SK-N-SH treated with all-trans-retinoic acid at 6 μM for 48 hours (cell line): Measurements from ENCODE around the gene FHOD1.

Experiments
- ATAC-seq: fragments of 200-7000 bp; cut with Tn5 transposase; 3 replicates; pipeline ENCODE4 v1.9.1; 2020; ENCODE audit warnings: mild to moderate bottlenecking, moderate library complexity
- ARNTL ChIP-seq: fragments of 450-650 bp; formaldehyde crosslinking; IDR thresholded peaks from 2 replicates; pipeline ENCODE4 v1.5.0; 2020; ENCODE audit warnings: low read depth, mild to moderate bottlenecking, moderate library complexity, borderline replicate concordance
- BACH2 ChIP-seq: fragments of 250-450 bp; sonication (Bioruptor Pico); IDR thresholded peaks from 2 replicates; pipeline ENCODE4 v1.9.0; 2021; ENCODE audit warnings: mild to moderate bottlenecking, borderline replicate concordance
- CSDC2 ChIP-seq: fragments of 250-450 bp; sonication (Bioruptor Pico); IDR thresholded peaks from 2 replicates; pipeline ENCODE4 v1.5.0; 2020; ENCODE audit warnings: mild to moderate bottlenecking, moderate library complexity
- GLIS3 ChIP-seq: fragments of 250-450 bp; sonication (Bioruptor Pico); IDR thresholded peaks from 2 replicates; pipeline ENCODE4 v1.5.0; 2020; ENCODE audit warnings: mild to moderate bottlenecking, moderate library complexity
- OSR1 ChIP-seq: fragments of 250-450 bp; sonication (Bioruptor Pico); IDR thresholded peaks from 2 replicates; pipeline ENCODE4 v1.8.0; 2022; ENCODE audit warnings: moderate library complexity, mild to moderate bottlenecking, inconsistent platforms
- SNAI2 ChIP-seq: fragments of 250-450 bp; sonication (Bioruptor Pico); IDR thresholded peaks from 2 replicates; pipeline ENCODE4 v1.5.0; 2020; ENCODE audit warnings: mild to moderate bottlenecking, moderate library complexity
- TOX ChIP-seq: fragments of 250-450 bp; sonication (Bioruptor Pico); IDR thresholded peaks from 2 replicates; pipeline ENCODE4 v1.8.0; 2021; ENCODE audit warnings: mild to moderate bottlenecking, moderate library complexity, borderline replicate concordance
- ZC3H10 ChIP-seq: fragments of 250-450 bp; sonication (Bioruptor Pico); IDR thresholded peaks from 2 replicates; pipeline ENCODE4 v1.5.1; 2021; ENCODE audit warnings: mild to moderate bottlenecking, moderate library complexity
- ZFP3 ChIP-seq: fragments of 250-450 bp; sonication (Bioruptor Pico); IDR thresholded peaks from 2 replicates; pipeline ENCODE4 v1.5.0; 2020; ENCODE audit warnings: mild to moderate bottlenecking, moderate library complexity
- ZFP30 ChIP-seq: fragments of 450-650 bp; formaldehyde crosslinking; IDR thresholded peaks from 2 replicates; pipeline ENCODE4 v1.5.0; 2022; ENCODE audit warnings: mild to moderate bottlenecking, moderate library complexity
- ZNF70 ChIP-seq: fragments of 450-650 bp; formaldehyde crosslinking; IDR thresholded peaks from 2 replicates; pipeline ENCODE4 v1.5.0; 2020; ENCODE audit warnings: mild to moderate bottlenecking, moderate library complexity
- ZNF8 ChIP-seq: fragments of 450-650 bp; formaldehyde crosslinking; IDR thresholded peaks from 2 replicates; pipeline ENCODE4 v1.5.0; 2020; ENCODE audit warnings: mild to moderate bottlenecking, moderate library complexity
- TF ChIP-seq, protein P1 (sequence below): fragments of 250-450 bp; sonication (Bioruptor Pico); IDR thresholded peaks from 2 replicates; pipeline ENCODE4 v1.8.0; 2020; ENCODE audit warnings: mild to moderate bottlenecking, moderate library complexity, borderline replicate concordance
- TF ChIP-seq, protein P2 (sequence below): fragments of 250-450 bp; sonication (Bioruptor Pico); IDR thresholded peaks from 2 replicates; pipeline ENCODE4 v1.5.1; 2020; ENCODE audit warnings: low read depth, mild to moderate bottlenecking, moderate library complexity
- TF ChIP-seq, protein P3 (sequence below): fragments of 250-450 bp; sonication (Bioruptor Pico); IDR thresholded peaks from 2 replicates; pipeline ENCODE4 v1.5.1; 2021; ENCODE audit warnings: mild to moderate bottlenecking, moderate library complexity
- TF ChIP-seq, protein P4 (sequence below): fragments of 250-450 bp; sonication (Bioruptor Pico); IDR thresholded peaks from 2 replicates; pipeline ENCODE4 v1.5.0; 2020; ENCODE audit warnings: mild to moderate bottlenecking, moderate library complexity
- TF ChIP-seq, protein P5 (sequence below): fragments of 250-450 bp; sonication (Bioruptor Pico); IDR thresholded peaks from 2 replicates; pipeline ENCODE4 v1.8.0; 2021; ENCODE audit warnings: low read depth, mild to moderate bottlenecking, moderate library complexity, borderline replicate concordance

FHOD1 gene

DNA sequence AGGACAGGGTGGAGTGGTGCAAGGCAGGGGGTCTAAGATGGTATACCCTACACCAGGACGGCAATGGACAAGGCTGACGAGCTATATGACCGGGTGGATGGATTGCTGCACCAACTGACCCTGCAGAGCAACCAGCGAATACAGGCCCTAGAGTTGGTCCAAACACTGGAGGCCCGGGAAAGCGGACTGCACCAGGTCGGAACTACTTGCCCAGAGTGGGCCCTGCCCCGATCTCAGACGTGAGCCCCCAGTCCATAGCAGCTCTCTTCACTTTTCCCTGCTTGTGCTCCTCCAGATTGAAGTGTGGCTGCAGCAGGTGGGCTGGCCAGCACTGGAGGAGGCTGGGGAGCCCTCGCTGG, 35.1 kb upstream of the FHOD1 start (continued):
- TF ChIP-seq, protein P1, sequence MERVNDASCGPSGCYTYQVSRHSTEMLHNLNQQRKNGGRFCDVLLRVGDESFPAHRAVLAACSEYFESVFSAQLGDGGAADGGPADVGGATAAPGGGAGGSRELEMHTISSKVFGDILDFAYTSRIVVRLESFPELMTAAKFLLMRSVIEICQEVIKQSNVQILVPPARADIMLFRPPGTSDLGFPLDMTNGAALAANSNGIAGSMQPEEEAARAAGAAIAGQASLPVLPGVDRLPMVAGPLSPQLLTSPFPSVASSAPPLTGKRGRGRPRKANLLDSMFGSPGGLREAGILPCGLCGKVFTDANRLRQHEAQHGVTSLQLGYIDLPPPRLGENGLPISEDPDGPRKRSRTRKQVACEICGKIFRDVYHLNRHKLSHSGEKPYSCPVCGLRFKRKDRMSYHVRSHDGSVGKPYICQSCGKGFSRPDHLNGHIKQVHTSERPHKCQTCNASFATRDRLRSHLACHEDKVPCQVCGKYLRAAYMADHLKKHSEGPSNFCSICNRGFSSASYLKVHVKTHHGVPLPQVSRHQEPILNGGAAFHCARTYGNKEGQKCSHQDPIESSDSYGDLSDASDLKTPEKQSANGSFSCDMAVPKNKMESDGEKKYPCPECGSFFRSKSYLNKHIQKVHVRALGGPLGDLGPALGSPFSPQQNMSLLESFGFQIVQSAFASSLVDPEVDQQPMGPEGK (CRISPR knock-in tag) = no peak
- TF ChIP-seq GLIS3 (CRISPR knock-in tag) (no peak), ZC3H10 (CRISPR knock-in tag) (no peak), ZNF70 (CRISPR knock-in tag) (no peak)
- TF ChIP-seq, protein P2, sequence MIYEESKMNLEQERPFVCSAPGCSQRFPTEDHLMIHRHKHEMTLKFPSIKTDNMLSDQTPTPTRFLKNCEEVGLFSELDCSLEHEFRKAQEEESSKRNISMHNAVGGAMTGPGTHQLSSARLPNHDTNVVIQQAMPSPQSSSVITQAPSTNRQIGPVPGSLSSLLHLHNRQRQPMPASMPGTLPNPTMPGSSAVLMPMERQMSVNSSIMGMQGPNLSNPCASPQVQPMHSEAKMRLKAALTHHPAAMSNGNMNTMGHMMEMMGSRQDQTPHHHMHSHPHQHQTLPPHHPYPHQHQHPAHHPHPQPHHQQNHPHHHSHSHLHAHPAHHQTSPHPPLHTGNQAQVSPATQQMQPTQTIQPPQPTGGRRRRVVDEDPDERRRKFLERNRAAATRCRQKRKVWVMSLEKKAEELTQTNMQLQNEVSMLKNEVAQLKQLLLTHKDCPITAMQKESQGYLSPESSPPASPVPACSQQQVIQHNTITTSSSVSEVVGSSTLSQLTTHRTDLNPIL (CRISPR knock-in tag) = no peak
- TF ChIP-seq, all 23 proteins: peak for 0

DNA sequence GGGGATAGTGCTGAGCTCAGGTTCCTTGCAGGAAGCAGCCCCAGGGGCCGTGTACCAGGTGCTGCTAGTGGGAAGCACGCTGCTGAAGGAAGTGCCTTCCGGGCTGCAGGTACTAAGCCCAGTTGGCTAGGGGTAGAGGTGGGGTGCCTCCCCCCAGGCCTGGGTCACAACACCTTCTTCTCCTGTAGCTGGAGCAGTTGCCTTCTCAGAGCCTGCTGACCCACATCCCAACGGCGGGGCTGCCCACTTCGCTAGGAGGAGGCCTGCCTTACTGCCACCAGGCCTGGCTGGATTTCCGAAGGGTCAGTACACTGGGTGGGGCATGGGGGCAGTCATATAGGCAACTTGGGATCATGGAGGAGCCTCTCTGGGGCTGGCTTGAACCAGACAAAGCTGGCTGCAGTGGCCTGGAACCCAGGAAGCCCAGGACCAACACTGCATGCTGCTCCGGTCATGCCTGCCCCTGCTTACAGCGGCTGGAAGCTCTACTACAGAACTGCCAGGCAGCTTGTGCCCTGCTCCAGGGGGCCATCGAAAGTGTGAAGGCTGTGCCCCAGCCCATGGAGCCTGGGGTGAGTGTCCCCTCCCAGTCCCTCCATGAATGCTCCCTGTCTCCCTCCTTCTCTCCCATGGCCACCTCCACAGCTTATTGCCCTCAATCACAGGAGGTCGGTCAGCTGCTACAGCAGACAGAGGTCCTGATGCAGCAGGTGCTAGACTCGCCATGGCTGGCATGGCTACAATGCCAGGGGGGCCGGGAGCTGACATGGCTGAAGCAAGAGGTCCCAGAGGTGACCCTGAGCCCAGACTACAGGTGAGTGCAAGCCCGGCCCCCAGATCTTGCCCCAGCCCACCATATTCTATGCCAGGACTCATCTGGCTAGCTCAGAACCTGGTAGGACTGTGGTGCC, 34.5 kb upstream of the FHOD1 start:
- TF ChIP-seq TOX (CRISPR knock-in tag) (no peak), ZNF8 (CRISPR knock-in tag) (no peak), ZFP3 (CRISPR knock-in tag) (no peak), OSR1 (CRISPR knock-in tag) (no peak), BACH2 (no peak), SNAI2 (no peak), GLIS3 (CRISPR knock-in tag) (no peak)
- TF ChIP-seq, protein P3, sequence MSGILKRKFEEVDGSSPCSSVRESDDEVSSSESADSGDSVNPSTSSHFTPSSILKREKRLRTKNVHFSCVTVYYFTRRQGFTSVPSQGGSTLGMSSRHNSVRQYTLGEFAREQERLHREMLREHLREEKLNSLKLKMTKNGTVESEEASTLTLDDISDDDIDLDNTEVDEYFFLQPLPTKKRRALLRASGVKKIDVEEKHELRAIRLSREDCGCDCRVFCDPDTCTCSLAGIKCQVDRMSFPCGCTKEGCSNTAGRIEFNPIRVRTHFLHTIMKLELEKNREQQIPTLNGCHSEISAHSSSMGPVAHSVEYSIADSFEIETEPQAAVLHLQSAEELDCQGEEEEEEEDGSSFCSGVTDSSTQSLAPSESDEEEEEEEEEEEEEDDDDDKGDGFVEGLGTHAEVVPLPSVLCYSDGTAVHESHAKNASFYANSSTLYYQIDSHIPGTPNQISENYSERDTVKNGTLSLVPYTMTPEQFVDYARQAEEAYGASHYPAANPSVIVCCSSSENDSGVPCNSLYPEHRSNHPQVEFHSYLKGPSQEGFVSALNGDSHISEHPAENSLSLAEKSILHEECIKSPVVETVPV = no peak
- TF ChIP-seq, protein P4, sequence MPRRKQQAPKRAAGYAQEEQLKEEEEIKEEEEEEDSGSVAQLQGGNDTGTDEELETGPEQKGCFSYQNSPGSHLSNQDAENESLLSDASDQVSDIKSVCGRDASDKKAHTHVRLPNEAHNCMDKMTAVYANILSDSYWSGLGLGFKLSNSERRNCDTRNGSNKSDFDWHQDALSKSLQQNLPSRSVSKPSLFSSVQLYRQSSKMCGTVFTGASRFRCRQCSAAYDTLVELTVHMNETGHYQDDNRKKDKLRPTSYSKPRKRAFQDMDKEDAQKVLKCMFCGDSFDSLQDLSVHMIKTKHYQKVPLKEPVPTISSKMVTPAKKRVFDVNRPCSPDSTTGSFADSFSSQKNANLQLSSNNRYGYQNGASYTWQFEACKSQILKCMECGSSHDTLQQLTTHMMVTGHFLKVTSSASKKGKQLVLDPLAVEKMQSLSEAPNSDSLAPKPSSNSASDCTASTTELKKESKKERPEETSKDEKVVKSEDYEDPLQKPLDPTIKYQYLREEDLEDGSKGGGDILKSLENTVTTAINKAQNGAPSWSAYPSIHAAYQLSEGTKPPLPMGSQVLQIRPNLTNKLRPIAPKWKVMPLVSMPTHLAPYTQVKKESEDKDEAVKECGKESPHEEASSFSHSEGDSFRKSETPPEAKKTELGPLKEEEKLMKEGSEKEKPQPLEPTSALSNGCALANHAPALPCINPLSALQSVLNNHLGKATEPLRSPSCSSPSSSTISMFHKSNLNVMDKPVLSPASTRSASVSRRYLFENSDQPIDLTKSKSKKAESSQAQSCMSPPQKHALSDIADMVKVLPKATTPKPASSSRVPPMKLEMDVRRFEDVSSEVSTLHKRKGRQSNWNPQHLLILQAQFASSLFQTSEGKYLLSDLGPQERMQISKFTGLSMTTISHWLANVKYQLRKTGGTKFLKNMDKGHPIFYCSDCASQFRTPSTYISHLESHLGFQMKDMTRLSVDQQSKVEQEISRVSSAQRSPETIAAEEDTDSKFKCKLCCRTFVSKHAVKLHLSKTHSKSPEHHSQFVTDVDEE = no peak
- TF ChIP-seq, protein P5, sequence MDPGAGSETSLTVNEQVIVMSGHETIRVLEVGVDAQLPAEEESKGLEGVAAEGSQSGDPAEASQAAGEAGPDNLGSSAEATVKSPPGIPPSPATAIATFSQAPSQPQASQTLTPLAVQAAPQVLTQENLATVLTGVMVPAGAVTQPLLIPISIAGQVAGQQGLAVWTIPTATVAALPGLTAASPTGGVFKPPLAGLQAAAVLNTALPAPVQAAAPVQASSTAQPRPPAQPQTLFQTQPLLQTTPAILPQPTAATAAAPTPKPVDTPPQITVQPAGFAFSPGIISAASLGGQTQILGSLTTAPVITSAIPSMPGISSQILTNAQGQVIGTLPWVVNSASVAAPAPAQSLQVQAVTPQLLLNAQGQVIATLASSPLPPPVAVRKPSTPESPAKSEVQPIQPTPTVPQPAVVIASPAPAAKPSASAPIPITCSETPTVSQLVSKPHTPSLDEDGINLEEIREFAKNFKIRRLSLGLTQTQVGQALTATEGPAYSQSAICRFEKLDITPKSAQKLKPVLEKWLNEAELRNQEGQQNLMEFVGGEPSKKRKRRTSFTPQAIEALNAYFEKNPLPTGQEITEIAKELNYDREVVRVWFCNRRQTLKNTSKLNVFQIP (CRISPR knock-in tag) = no peak
- TF ChIP-seq, protein P2 (CRISPR knock-in tag) = no peak
- no peak for ATAC-seq

DNA sequence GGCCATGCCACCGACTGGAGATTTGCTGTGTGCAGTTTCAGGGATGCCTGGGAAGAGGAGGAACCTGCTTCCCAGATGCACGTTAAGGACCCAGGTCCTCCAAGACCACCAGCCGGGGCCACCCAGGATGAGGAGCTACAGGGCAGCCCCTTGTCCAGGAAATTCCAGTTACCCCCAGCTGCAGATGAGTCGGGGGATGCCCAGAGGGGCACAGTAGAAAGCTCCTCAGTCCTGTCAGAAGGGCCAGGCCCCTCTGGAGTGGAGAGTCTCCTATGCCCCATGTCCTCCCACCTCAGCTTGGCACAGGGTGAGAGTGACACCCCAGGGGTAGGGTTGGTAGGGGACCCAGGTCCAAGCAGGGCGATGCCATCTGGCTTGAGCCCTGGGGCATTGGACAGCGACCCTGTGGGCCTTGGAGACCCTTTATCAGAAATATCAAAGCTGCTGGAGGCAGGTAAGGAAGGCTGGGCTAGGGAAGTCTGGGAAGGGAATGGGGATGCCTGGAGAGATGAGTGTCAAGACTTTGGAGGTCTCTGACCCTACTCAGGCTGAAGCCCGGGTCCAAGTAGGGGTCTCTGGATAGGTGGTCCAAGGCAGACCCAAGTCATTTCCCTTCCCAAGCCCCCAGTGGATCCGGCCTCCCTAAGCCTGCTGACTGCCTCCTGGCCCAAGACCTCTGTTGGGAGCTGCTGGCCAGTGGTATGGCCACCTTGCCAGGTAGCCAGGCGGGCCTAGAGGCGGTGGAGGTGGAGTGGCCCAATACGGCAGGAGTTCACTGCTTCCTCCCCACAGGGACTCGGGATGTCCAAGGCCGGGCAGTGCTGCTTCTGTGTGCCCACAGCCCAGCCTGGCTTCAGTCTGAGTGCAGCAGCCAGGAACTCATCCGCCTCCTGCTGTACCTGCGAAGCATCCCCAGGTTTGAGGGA, 33.1 kb upstream of the FHOD1 start:
- ATAC-seq = no peak
- TF ChIP-seq ZNF70 (CRISPR knock-in tag) (no peak), ZNF8 (CRISPR knock-in tag) (no peak), ARNTL (no peak), ZFP3 (CRISPR knock-in tag) (no peak), CSDC2 (no peak), ZFP30 (CRISPR knock-in tag) (no peak)
- TF ChIP-seq, protein P3 = no peak
- TF ChIP-seq, protein P5 (CRISPR knock-in tag) = no peak
